ENCODE results near the gene HMGN5.

Gene HMGN5

DNA sequence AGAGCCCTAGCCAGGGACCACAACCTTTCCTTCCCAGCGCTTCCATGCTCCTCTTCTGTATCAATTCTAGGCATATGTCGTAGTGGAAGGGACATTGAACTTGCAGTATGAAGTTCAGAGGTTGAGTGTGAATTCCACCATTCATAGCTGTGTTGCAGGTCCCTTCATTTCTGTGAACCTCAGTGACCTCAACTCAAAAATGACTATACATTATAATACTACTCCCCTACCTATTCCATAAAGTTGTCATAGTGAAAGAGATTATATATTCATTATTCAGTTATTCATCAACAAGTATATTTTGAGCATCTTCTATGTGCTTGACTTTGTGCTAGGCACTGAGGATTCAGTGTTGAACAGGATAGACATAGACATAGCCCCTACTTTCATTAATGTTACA, 28.2 kb upstream of the HMGN5 start:
- H3K27me3 ChIP-seq (ENCODE audit: insufficient read depth, low read length, poor library complexity): no peaks in the 10 kb centered on the region
- TF ChIP-seq CTCF (IDR thresholded peaks at IDR 0.05; ENCODE audit: borderline replicate concordance, extremely low read depth, low read length, poor library complexity, severe bottlenecking) (no peak), EZH2 (IDR thresholded peaks at IDR 0.05; ENCODE audit: borderline replicate concordance, low read depth, low read length, severe bottlenecking) (no peak)
- no peak overlapping the region for H3K9ac ChIP-seq (ENCODE audit: low read depth, low read length)
- H3K9me3 ChIP-seq (ENCODE audit: insufficient read depth, low read length, severe bottlenecking): no peaks in the 10 kb centered on the region
- no peaks in the 10 kb centered on the region for H3K36me3 ChIP-seq (ENCODE audit: insufficient read depth, low read length)
- DNase-seq: no peak
- peaks cover 29% of the 10 kb centered on the region for H3K79me2 ChIP-seq (ENCODE audit: insufficient read depth, low read length)
- H3K4me1 ChIP-seq (ENCODE audit: insufficient read depth, low read length): no peaks in the 10 kb centered on the region
- no peak overlapping the region for H3K27ac ChIP-seq (ENCODE audit: low read length)
- no peak overlapping the region for H2AFZ ChIP-seq (ENCODE audit: low read depth, low read length)
- no peak overlapping the region for H3K4me2 ChIP-seq (ENCODE audit: insufficient read depth, low read length)
- no peak overlapping the region for H3K4me3 ChIP-seq (ENCODE audit: low read depth in 1 of 2, low read length in 2 of 2)
- no peaks in the 10 kb centered on the region for H4K20me1 ChIP-seq (ENCODE audit: insufficient read depth, low read length)
- ATAC-seq (ENCODE audit: insufficient read depth, low read depth): no peak

GRCh38 chrX:81229229-81229628, 27.5 kb upstream of the HMGN5 start:
- ATAC-seq (ENCODE audit: insufficient read depth, low read depth): no peak

GRCh38 chrX:81215685-81216084, 14.0 kb upstream of the HMGN5 start:
- Histone ChIP-seq H3K27me3 (ENCODE audit: insufficient read depth, low read length, poor library complexity) (no peaks in the 10 kb centered on the region), H3K27ac (ENCODE audit: low read length) (no peak overlapping the region), H3K36me3 (ENCODE audit: insufficient read depth, low read length) (no peaks in the 10 kb centered on the region), H3K9me3 (ENCODE audit: insufficient read depth, low read length, severe bottlenecking) (no peaks in the 10 kb centered on the region), H2AFZ (ENCODE audit: low read depth, low read length) (no peak overlapping the region), H3K4me1 (ENCODE audit: insufficient read depth, low read length) (no peaks in the 10 kb centered on the region), H3K9ac (ENCODE audit: low read depth, low read length) (no peak overlapping the region), H3K79me2 (ENCODE audit: insufficient read depth, low read length) (peaks cover 15% of the 10 kb centered on the region; the same call in 1 of the 2 replicates), H3K4me3 (ENCODE audit: low read depth in 1 of 2, low read length in 2 of 2) (no peak overlapping the region), H3K4me2 (ENCODE audit: insufficient read depth, low read length) (no peak overlapping the region), H4K20me1 (ENCODE audit: insufficient read depth, low read length) (no peaks in the 10 kb centered on the region)
- no peak for ATAC-seq (ENCODE audit: insufficient read depth, low read depth)
- no peak for DNase-seq
- TF ChIP-seq CTCF (IDR thresholded peaks at IDR 0.05; ENCODE audit: borderline replicate concordance, extremely low read depth, low read length, poor library complexity, severe bottlenecking): no peak
- no peak for TF ChIP-seq EZH2 (IDR thresholded peaks at IDR 0.05; ENCODE audit: borderline replicate concordance, low read depth, low read length, severe bottlenecking)

More at GRCh38 chrX:81229229-81229628, 27.5 kb upstream of the HMGN5 start:
- H4K20me1 ChIP-seq (ENCODE audit: insufficient read depth, low read length): no peaks in the 10 kb centered on the region
- no peaks in the 10 kb centered on the region for H3K9me3 ChIP-seq (ENCODE audit: insufficient read depth, low read length, severe bottlenecking)
- no peaks in the 10 kb centered on the region for H3K4me1 ChIP-seq (ENCODE audit: insufficient read depth, low read length)
- H3K27ac ChIP-seq (ENCODE audit: low read length): no peak overlapping the region
- no peak overlapping the region for H3K9ac ChIP-seq (ENCODE audit: low read depth, low read length)
- H3K4me3 ChIP-seq (ENCODE audit: low read depth in 1 of 2, low read length in 2 of 2): no peak overlapping the region
- H3K79me2 ChIP-seq (ENCODE audit: insufficient read depth, low read length): peaks cover 32% of the 10 kb centered on the region
- no peak overlapping the region for H3K4me2 ChIP-seq (ENCODE audit: insufficient read depth, low read length)
- H2AFZ ChIP-seq (ENCODE audit: low read depth, low read length): no peak overlapping the region
- no peaks in the 10 kb centered on the region for H3K36me3 ChIP-seq (ENCODE audit: insufficient read depth, low read length)
- DNase-seq: no peak
- no peak for TF ChIP-seq EZH2 (IDR thresholded peaks at IDR 0.05; ENCODE audit: borderline replicate concordance, low read depth, low read length, severe bottlenecking)
- no peak for TF ChIP-seq CTCF (IDR thresholded peaks at IDR 0.05; ENCODE audit: borderline replicate concordance, extremely low read depth, low read length, poor library complexity, severe bottlenecking)
- H3K27me3 ChIP-seq (ENCODE audit: insufficient read depth, low read length, poor library complexity): no peaks in the 10 kb centered on the region

GRCh38 chrX:81208916-81209315, 7.2 kb upstream of the HMGN5 start:
- Histone ChIP-seq H3K9ac (ENCODE audit: low read depth, low read length) (no peak overlapping the region), H3K4me3 (ENCODE audit: low read depth in 1 of 2, low read length in 2 of 2) (no peak overlapping the region), H4K20me1 (ENCODE audit: insufficient read depth, low read length) (no peaks in the 10 kb centered on the region; the same call in 1 of the 2 replicates), H3K27ac (ENCODE audit: low read length) (no peak overlapping the region), H2AFZ (ENCODE audit: low read depth, low read length) (no peak overlapping the region), H3K4me1 (ENCODE audit: insufficient read depth, low read length) (peaks cover 15% of the 10 kb centered on the region), H3K4me2 (ENCODE audit: insufficient read depth, low read length) (no peak overlapping the region), H3K9me3 (ENCODE audit: insufficient read depth, low read length, severe bottlenecking) (no peaks in the 10 kb centered on the region), H3K79me2 (ENCODE audit: insufficient read depth, low read length) (peaks cover 62% of the 10 kb centered on the region), H3K27me3 (ENCODE audit: insufficient read depth, low read length, poor library complexity) (no peaks in the 10 kb centered on the region), H3K36me3 (ENCODE audit: insufficient read depth, low read length) (no peaks in the 10 kb centered on the region; the same call in 1 of the 2 replicates)
- no peak for DNase-seq
- ATAC-seq (ENCODE audit: insufficient read depth, low read depth): no peak
- no peak for TF ChIP-seq CTCF (IDR thresholded peaks at IDR 0.05; ENCODE audit: borderline replicate concordance, extremely low read depth, low read length, poor library complexity, severe bottlenecking)
- no peak for TF ChIP-seq EZH2 (IDR thresholded peaks at IDR 0.05; ENCODE audit: borderline replicate concordance, low read depth, low read length, severe bottlenecking)
